Activated naive CD4-positive, alpha-beta T cell treated with Interleukin-2 at 50 U/mL for 16 hours (primary cell): Measurements from ENCODE around the gene SLC26A2.

Source experiments
- DNase-seq: peaks from one replicate; pipeline ENCODE4 v3.0.0-alpha.2; 2020

The SLC26A2 gene

DNA sequence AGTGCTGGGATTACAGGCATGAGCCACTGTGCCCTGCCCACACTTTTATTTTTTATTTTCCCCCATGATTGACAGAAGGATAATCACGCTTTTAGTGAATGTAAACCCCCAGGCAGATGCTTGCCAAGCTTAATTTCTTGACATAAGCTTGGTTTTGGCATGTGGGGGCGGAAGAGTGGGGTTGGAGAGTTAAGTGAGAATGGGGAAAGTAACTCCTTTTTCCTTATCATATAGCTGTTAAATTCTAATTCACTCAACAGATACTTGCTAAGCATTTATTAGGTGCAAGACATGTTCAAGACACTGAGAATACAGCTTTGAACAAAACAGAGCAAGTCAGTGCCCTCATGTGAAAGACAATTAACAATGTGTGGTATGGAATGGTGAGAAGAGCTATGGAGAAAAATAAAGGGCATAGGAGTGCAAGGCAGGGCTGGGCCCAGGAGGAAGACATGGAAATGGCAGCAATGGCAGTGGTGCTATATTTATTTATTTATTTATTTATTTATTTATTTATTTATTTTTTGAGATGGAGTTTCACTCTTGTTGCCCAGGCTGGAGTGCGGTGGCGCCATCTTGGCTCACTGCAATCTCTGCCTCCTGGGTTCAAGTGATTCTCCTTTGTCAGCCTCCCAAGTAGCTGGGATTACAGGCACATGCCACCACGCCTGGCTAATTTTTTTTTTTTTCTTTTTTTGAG, 2.2 kb downstream of the SLC26A2 start:
- no peak for DNase-seq

- DNase-seq: no peak
These were observed 3.2 kb downstream of the SLC26A2 start for GRCh38 chr5:149963729-149964128.

- DNase-seq: no peak
These were observed 6.4 kb downstream of the SLC26A2 start for GRCh38 chr5:149966946-149967345.

GRCh38 chr5:149969181-149969930, 8.8 kb downstream of the SLC26A2 start:
- DNase-seq: no peak

DNA sequence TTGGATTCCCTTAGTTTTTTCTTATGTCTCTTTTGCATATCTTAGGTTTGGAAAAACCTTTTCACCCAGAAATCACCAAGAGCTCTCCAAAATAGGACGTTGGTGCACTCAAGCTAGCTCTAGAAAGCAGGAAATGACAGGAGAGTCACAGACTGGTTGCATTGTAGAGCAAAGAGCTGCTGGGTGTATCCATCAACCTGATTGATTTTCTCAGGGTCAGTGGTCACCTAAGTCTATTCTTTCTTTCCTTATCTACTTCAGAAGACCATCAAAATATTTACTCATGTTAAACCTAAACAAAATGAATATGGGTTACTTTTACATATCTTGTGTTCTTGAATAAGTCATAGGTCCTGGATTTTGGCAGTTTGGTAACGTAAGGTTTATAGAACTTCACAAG, 14.9 kb downstream of the SLC26A2 start:
- DNase-seq: no peak

GRCh38 chr5:149979896-149980295, 19.3 kb downstream of the SLC26A2 start:
- no peak for DNase-seq

DNA sequence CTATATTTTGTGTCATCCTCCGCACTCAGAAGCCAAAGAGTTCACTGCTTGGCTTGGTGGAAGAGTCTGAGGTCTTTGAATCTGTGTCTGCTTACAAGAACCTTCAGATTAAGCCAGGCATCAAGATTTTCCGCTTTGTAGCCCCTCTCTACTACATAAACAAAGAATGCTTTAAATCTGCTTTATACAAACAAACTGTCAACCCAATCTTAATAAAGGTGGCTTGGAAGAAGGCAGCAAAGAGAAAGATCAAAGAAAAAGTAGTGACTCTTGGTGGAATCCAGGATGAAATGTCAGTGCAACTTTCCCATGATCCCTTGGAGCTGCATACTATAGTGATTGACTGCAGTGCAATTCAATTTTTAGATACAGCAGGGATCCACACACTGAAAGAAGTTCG, 20.6 kb downstream of the SLC26A2 start:
- no peak for DNase-seq

DNA sequence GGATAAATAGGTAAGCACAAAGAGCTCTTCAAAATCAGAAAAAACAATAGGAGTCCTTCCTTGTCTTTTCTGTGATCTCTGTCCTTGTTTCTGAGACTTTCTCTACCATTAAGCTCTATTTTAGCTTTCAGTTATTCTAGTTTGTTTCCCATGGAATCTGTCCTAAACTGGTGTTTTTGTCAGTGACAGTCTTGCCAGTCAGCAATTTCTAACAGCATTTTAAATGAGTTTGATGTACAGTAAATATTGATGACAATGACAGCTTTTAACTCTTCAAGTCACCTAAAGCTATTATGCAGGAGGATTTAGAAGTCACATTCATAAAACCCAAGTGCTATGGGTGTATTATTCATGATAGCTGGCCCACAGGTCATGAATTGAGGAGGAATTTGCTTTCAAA, 21.9 kb downstream of the SLC26A2 start:
- no peak for DNase-seq

- DNase-seq: no peak
These were observed 27.6 kb downstream of the SLC26A2 start for GRCh38 chr5:149988126-149988525.

DNA sequence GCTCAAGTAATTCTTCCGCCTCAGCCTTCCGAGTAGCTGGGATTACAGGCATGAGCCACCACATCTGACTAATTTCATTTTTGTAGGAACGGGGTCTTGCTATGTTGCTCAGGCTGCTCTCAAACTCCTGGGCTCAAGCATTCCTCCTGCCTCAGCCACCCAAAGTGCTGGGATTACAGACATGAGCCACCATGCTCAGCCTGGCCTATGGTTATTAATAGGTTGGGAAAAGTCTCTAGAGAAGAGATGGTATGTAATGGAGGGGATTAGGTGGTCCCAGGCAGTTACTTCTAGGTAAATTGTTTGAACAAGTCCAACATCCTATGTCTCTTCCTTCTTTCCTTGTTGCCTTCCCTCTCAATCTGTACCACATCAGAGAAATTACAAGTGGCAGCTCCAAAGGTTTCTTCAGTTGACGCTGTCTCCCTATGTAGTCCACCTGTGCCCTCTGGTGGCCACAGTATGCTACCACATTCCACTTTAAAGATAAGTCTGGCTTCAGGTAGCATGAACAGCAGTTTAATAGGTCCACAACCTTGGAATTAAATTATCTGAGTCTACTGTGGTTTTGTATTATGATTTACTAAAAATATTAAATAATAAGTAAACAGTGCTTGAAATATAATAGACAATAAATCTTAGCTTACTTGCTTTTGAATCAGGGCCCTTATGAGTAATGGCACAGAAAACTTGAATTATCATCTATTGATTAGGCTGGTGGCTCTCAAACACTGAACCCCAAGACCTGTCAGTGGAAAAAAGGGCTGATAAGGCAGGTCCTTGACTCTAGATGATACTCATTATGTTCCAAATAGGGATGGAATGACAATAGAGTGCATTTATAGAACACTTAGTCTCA, 30.2 kb downstream of the SLC26A2 start:
- DNase-seq: peak; percentile 67

DNA sequence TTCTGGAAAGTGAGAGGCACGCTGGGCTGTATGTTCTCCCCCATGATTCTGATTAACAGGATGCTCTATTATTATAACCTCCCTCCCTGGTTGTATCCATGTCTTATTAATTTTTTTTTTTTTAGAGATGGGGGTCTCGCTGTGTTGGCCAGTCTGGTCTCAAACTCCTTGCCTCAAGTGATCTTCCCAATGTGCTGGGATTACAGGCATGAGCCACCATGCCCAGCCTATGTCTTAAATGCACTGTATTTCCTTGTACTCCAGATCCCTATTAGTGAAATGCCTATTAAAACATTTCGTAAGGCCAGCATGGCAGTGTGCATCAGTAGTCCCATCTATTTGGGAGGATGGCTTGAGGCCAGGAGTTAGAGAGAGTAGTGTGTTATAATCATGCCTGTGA, 32.9 kb downstream of the SLC26A2 start:
- DNase-seq: no peak

GRCh38 chr5:149995385-149996204, 35.0 kb downstream of the SLC26A2 start:
- DNase-seq: no peak

DNA sequence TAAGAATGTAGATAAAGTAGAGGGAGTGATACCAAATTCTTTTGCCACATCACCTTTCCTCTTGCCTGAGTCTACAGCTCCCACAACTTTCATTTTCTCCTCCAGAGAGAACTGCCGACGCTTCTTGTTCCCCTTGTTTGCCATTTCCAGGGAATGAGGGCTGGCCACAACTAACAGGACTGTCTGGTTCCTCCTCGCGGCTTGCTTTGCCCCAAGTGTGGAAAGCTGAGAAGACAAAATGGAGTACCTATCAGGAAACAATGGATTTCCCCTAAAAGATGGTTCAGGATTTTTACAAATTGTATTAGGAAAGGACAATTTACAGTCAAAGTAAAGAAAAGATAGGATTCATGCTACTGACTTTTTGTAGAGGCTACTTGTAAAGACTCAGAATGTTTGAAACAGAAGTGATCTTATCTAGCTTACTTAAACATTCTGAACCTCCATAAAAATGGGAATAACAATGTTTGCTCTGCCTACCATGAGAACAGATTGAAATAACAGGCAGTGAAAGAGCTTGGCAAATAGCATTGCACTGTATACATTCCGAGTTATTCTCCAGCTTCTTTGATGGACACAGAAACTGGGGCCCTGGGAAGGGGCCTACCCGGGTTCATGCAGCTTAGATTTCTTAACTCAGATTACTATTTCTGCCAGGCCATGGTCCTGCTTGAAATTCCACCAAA, 35.8 kb downstream of the SLC26A2 start:
- DNase-seq: no peak

- DNase-seq: no peak
These were observed 37.7 kb downstream of the SLC26A2 start for GRCh38 chr5:149998281-149998680.

- DNase-seq: no peak
These were observed 38.8 kb downstream of the SLC26A2 start for GRCh38 chr5:149999359-149999758.

DNA sequence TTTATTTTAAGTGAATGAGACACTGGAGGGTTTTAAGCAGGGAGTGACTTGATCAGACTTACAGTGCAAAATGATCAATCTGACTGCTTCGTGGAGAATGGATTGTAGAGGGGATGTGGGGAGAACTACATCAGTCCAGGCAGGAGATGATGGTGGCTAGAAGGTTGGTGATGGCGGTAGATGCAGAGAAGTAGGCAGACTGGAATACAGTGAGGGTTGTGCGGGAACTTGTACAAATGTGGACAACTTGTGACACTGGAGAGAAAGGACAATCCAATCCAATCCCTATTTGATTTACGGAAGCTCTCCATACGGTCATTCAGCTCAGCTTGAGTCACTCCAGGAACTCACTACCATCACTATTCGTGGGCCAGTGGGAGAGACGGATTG, 39.3 kb downstream of the SLC26A2 start:
- no peak for DNase-seq

GRCh38 chr5:150000256-150000989, 39.9 kb downstream of the SLC26A2 start, which contains the start of the genes HMGXB3 and TIGD6:
TSS of gene HMGXB3 (plus strand) at chr5:150000739. CDS start at chr5:150004853, 4,114 bp downstream.
TSS of gene TIGD6 (minus strand) at chr5:150000654. CDS start at chr5:149996348, 4,306 bp downstream.
- peak; percentile 91 for DNase-seq

- peak; percentile 53 for DNase-seq
These were observed 40.6 kb downstream of the SLC26A2 start for GRCh38 chr5:150000990-150001659.

- DNase-seq: peak; percentile 60
These were observed 41.3 kb downstream of the SLC26A2 start for GRCh38 chr5:150001660-150002486.

GRCh38 chr5:150006318-150006717, 45.8 kb downstream of the SLC26A2 start:
- no peak for DNase-seq
